ENCODE measurements around the gene NR1D1.
A peak's percentile ranks its signal among the peaks of the same experiment; 100 is the strongest.

The NR1D1 gene

GRCh38 chr17:40095944-40096791, 4.2 kb downstream of the NR1D1 start:
- H3K27ac ChIP-seq (replicated peaks; ENCODE audit: low read length), result no peak overlapping the region
- no CpG with 5 or more reads among the region's 23 CpGs for WGBS, 2 donors (ENCODE audit: extremely low coverage in 2 of 2, insufficient read length in 2 of 2, insufficient replicate concordance in 1 of 2)
- DNase-seq (ENCODE audit: low spot score), result no peak
- no peak overlapping the region for H4K8ac ChIP-seq (ENCODE audit: low read depth, low read length)
- H3K9me3 ChIP-seq (replicated peaks in 1 of 2; ENCODE audit: control insufficient read depth in 2 of 2, insufficient read depth in 1 of 2, low read depth in 1 of 2, low read length in 2 of 2), result peaks cover 0 to 4% of the 10 kb centered on the region in 2 donors
- H3K4me2 ChIP-seq (ENCODE audit: insufficient read depth, low read length, poor library complexity, severe bottlenecking), result no peak overlapping the region
- H2BK5ac ChIP-seq (ENCODE audit: low read length), result no peak overlapping the region
- peaks cover 0 to 12% (median 8%) of the 10 kb centered on the region in 3 experiments for H3K27me3 ChIP-seq (ENCODE audit: control insufficient read depth in 3 of 3, insufficient read depth in 3 of 3, low read depth in 1 of 3, low read length in 3 of 3)
- no peak overlapping the region for H4K91ac ChIP-seq (ENCODE audit: low read depth, low read length, poor library complexity)
- H3K9ac ChIP-seq (ENCODE audit: low read depth, low read length, poor library complexity), result peak overlapping the region; percentile 32
- no peak overlapping the region for H3K4ac ChIP-seq (ENCODE audit: low read length)
- H2BK15ac ChIP-seq (ENCODE audit: low read length), result no peak overlapping the region
- H2BK12ac ChIP-seq (ENCODE audit: low read length), result peak overlapping the region; percentile 66
- peak overlapping the region; percentile 23 for H3K23ac ChIP-seq (ENCODE audit: low read depth, low read length, poor library complexity)
- no peak overlapping the region for H3K14ac ChIP-seq (ENCODE audit: low read length)
- no peaks in the 10 kb centered on the region for H3K79me1 ChIP-seq (ENCODE audit: low read depth, low read length)
- H3K4me3 ChIP-seq (ENCODE audit: low read length in 2 of 2), result no peak overlapping the region
- no peak overlapping the region for H2AK5ac ChIP-seq (ENCODE audit: low read depth, low read length)
- no peak overlapping the region for H2AFZ ChIP-seq (ENCODE audit: low read length)
- no peak overlapping the region for H3K18ac ChIP-seq (ENCODE audit: low read length)
- no peak overlapping the region for H2BK120ac ChIP-seq (ENCODE audit: low read depth, low read length)
- H3K4me1 ChIP-seq (ENCODE audit: control insufficient read depth in 2 of 2, insufficient read depth in 1 of 2, low read depth in 1 of 2, low read length in 2 of 2), result peaks cover 24 to 31% of the 10 kb centered on the region in 2 donors
- H3K36me3 ChIP-seq (replicated peaks in 1 of 2; ENCODE audit: control insufficient read depth in 2 of 2, insufficient read depth in 2 of 2, low read length in 2 of 2), result peaks cover 20 to 34% of the 10 kb centered on the region in 2 donors

DNA sequence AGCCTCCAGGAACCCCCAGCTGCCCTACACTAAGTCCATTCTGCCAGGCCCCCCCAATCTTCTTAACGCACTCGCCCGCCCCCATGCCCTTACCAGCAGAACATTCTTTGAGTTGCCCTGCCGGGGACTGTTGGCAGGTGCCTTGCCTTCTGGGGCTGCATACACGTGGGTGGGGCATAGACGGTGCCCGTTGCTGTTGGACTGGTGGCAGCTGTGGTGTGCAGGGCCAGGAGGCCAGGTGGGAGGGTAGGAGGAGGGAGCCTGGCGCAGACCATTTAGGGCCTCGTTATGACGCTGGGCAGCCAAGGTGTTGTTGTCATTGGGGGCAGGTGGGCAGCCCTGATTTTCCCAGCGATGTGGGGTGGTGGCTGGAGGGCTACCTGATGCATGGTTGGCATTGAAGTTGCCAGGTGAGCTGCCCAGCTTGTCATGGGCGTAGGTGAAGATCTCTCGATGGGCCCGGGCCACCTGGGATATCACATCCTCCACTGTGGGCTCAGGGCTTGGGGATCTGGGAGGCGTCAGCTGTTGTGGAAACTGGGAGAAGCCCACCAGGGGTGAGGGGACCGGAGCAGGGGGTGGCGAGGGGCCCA, 4.9 kb downstream of the NR1D1 start:
- Histone ChIP-seq H2BK5ac (ENCODE audit: low read length) (no peak overlapping the region), H2BK12ac (ENCODE audit: low read length) (no peak overlapping the region), H3K4ac (ENCODE audit: low read length) (no peak overlapping the region), H3K23ac (ENCODE audit: low read depth, low read length, poor library complexity) (peak overlapping the region; percentile 23), H3K4me1 (ENCODE audit: control insufficient read depth in 2 of 2, insufficient read depth in 1 of 2, low read depth in 1 of 2, low read length in 2 of 2) (peaks cover 21 to 26% of the 10 kb centered on the region in 2 donors), H3K4me3 (ENCODE audit: low read length in 2 of 2) (no peak overlapping the region), H2AFZ (ENCODE audit: low read length) (no peak overlapping the region), H3K14ac (ENCODE audit: low read length) (no peak overlapping the region), H2BK120ac (ENCODE audit: low read depth, low read length) (no peak overlapping the region), H3K9ac (ENCODE audit: low read depth, low read length, poor library complexity) (no peak overlapping the region), H2BK15ac (ENCODE audit: low read length) (no peak overlapping the region), H3K79me1 (ENCODE audit: low read depth, low read length) (no peaks in the 10 kb centered on the region), H3K27me3 (ENCODE audit: control insufficient read depth in 3 of 3, insufficient read depth in 3 of 3, low read depth in 1 of 3, low read length in 3 of 3) (peaks cover 0 to 12% (median 8%) of the 10 kb centered on the region in 3 experiments), H3K27ac (replicated peaks; ENCODE audit: low read length) (no peak overlapping the region), H2AK5ac (ENCODE audit: low read depth, low read length) (no peak overlapping the region), H3K18ac (ENCODE audit: low read length) (no peak overlapping the region), H4K8ac (ENCODE audit: low read depth, low read length) (no peak overlapping the region), H3K36me3 (replicated peaks in 1 of 2; ENCODE audit: control insufficient read depth in 2 of 2, insufficient read depth in 2 of 2, low read length in 2 of 2) (peaks cover 20 to 34% of the 10 kb centered on the region in 2 donors), H3K9me3 (replicated peaks in 1 of 2; ENCODE audit: control insufficient read depth in 2 of 2, insufficient read depth in 1 of 2, low read depth in 1 of 2, low read length in 2 of 2) (peaks cover 0 to 4% of the 10 kb centered on the region in 2 donors), H4K91ac (ENCODE audit: low read depth, low read length, poor library complexity) (no peak overlapping the region), H3K4me2 (ENCODE audit: insufficient read depth, low read length, poor library complexity, severe bottlenecking) (no peak overlapping the region)
- no peak for DNase-seq (ENCODE audit: low spot score)
- WGBS, 2 donors (ENCODE audit: extremely low coverage in 2 of 2, insufficient read length in 2 of 2, insufficient replicate concordance in 1 of 2), result no CpG with 5 or more reads among the region's 17 CpGs

DNA sequence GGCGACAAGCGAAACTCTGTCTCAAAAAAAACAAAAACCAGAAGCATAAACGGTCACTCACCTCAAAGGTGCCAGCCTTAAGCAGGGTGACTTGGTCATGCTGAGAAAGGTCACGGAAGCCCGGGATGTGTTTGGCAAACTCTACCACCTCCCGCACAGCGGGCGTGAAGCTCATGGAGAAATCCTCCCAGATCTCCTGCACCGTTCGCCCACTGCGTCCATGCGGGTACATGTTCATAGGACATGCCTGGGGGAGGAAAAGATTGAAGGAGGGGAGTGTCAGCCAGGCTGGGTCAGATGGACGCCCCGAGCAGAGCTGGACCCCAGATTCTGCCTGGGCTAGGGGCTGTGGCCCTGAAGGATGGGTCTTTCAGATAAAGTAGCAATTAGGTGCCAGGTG, 5.5 kb downstream of the NR1D1 start:
- no peak overlapping the region for H2BK5ac ChIP-seq (ENCODE audit: low read length)
- no CpG with 5 or more reads among the region's 14 CpGs for WGBS, 2 donors (ENCODE audit: extremely low coverage in 2 of 2, insufficient read length in 2 of 2, insufficient replicate concordance in 1 of 2)
- no peak for DNase-seq (ENCODE audit: low spot score)
- H3K9ac ChIP-seq (ENCODE audit: low read depth, low read length, poor library complexity), result no peak overlapping the region
- H4K8ac ChIP-seq (ENCODE audit: low read depth, low read length), result no peak overlapping the region
- no peak overlapping the region for H2AFZ ChIP-seq (ENCODE audit: low read length)
- peaks cover 0 to 4% of the 10 kb centered on the region in 2 donors for H3K9me3 ChIP-seq (replicated peaks in 1 of 2; ENCODE audit: control insufficient read depth in 2 of 2, insufficient read depth in 1 of 2, low read depth in 1 of 2, low read length in 2 of 2)
- no peak overlapping the region for H2BK12ac ChIP-seq (ENCODE audit: low read length)
- no peak overlapping the region for H3K4ac ChIP-seq (ENCODE audit: low read length)
- H3K4me1 ChIP-seq (ENCODE audit: control insufficient read depth in 2 of 2, insufficient read depth in 1 of 2, low read depth in 1 of 2, low read length in 2 of 2), result peaks cover 16 to 24% of the 10 kb centered on the region in 2 donors
- H3K14ac ChIP-seq (ENCODE audit: low read length), result no peak overlapping the region
- H4K91ac ChIP-seq (ENCODE audit: low read depth, low read length, poor library complexity), result no peak overlapping the region
- peaks cover 0 to 7% (median 5%) of the 10 kb centered on the region in 3 experiments for H3K27me3 ChIP-seq (ENCODE audit: control insufficient read depth in 3 of 3, insufficient read depth in 3 of 3, low read depth in 1 of 3, low read length in 3 of 3)
- H3K36me3 ChIP-seq (replicated peaks in 1 of 2; ENCODE audit: control insufficient read depth in 2 of 2, insufficient read depth in 2 of 2, low read length in 2 of 2), result peaks cover 20 to 34% of the 10 kb centered on the region in 2 donors
- no peak overlapping the region for H3K27ac ChIP-seq (replicated peaks; ENCODE audit: low read length)
- H2BK120ac ChIP-seq (ENCODE audit: low read depth, low read length), result no peak overlapping the region
- no peak overlapping the region for H2BK15ac ChIP-seq (ENCODE audit: low read length)
- H3K18ac ChIP-seq (ENCODE audit: low read length), result no peak overlapping the region
- no peak overlapping the region for H3K23ac ChIP-seq (ENCODE audit: low read depth, low read length, poor library complexity)
- H2AK5ac ChIP-seq (ENCODE audit: low read depth, low read length), result no peak overlapping the region
- no peak overlapping the region for H3K4me3 ChIP-seq (ENCODE audit: low read length in 2 of 2)
- no peak overlapping the region for H3K4me2 ChIP-seq (ENCODE audit: insufficient read depth, low read length, poor library complexity, severe bottlenecking)
- no peaks in the 10 kb centered on the region for H3K79me1 ChIP-seq (ENCODE audit: low read depth, low read length)

- H2AFZ ChIP-seq (ENCODE audit: low read length), result no peak overlapping the region
- peaks cover 26 to 41% of the 10 kb centered on the region in 2 donors for H3K36me3 ChIP-seq (replicated peaks in 1 of 2; ENCODE audit: control insufficient read depth in 2 of 2, insufficient read depth in 2 of 2, low read length in 2 of 2)
- no CpG with 5 or more reads among the region's 16 CpGs for WGBS, 2 donors (ENCODE audit: extremely low coverage in 2 of 2, insufficient read length in 2 of 2, insufficient replicate concordance in 1 of 2)
- no peak overlapping the region for H2BK120ac ChIP-seq (ENCODE audit: low read depth, low read length)
- H2BK15ac ChIP-seq (ENCODE audit: low read length), result no peak overlapping the region
- H2BK12ac ChIP-seq (ENCODE audit: low read length), result no peak overlapping the region
- H3K9me3 ChIP-seq (replicated peaks in 1 of 2; ENCODE audit: control insufficient read depth in 2 of 2, insufficient read depth in 1 of 2, low read depth in 1 of 2, low read length in 2 of 2), result no peaks in the 10 kb centered on the region
- H3K4me3 ChIP-seq (ENCODE audit: low read length in 2 of 2), result no peak overlapping the region
- H4K8ac ChIP-seq (ENCODE audit: low read depth, low read length), result no peak overlapping the region
- no peak overlapping the region for H3K4me2 ChIP-seq (ENCODE audit: insufficient read depth, low read length, poor library complexity, severe bottlenecking)
- DNase-seq (ENCODE audit: low spot score), result no peak
- no peak overlapping the region for H3K14ac ChIP-seq (ENCODE audit: low read length)
- no peak overlapping the region for H3K27ac ChIP-seq (replicated peaks; ENCODE audit: low read length)
- peak overlapping the region; percentile 34 for H3K9ac ChIP-seq (ENCODE audit: low read depth, low read length, poor library complexity)
- peaks cover 9 to 16% of the 10 kb centered on the region in 2 donors for H3K4me1 ChIP-seq (ENCODE audit: control insufficient read depth in 2 of 2, insufficient read depth in 1 of 2, low read depth in 1 of 2, low read length in 2 of 2)
- H3K18ac ChIP-seq (ENCODE audit: low read length), result no peak overlapping the region
- no peaks in the 10 kb centered on the region for H3K27me3 ChIP-seq (ENCODE audit: control insufficient read depth in 3 of 3, insufficient read depth in 3 of 3, low read depth in 1 of 3, low read length in 3 of 3)
- H3K4ac ChIP-seq (ENCODE audit: low read length), result no peak overlapping the region
- H3K79me1 ChIP-seq (ENCODE audit: low read depth, low read length), result no peaks in the 10 kb centered on the region
- peak overlapping the region; percentile 9 for H3K23ac ChIP-seq (ENCODE audit: low read depth, low read length, poor library complexity)
- no peak overlapping the region for H2AK5ac ChIP-seq (ENCODE audit: low read depth, low read length)
- peak overlapping the region; percentile 88 for H4K91ac ChIP-seq (ENCODE audit: low read depth, low read length, poor library complexity)
- no peak overlapping the region for H2BK5ac ChIP-seq (ENCODE audit: low read length)
These were observed 6.7 kb downstream of the NR1D1 start for GRCh38 chr17:40093580-40094201.
